WTC11 (cell line): ENCODE measurements around the gene MOXD1. TPM values are rescaled to one million over a fixed set of nuclear protein-coding genes. Genes with fewer than 3 reads are reported as not detected.

Experiments
- ATAC-seq: fragments of 200-7000 bp; cut with Tn5 transposase; 2 replicates; pipeline ENCODE4 v1.10.0; 2021; ENCODE audit warnings: mild to moderate bottlenecking, moderate library complexity
- CTCF ChIA-PET: fragments of 300-600 bp; sonication (Branson Sonifier 250); formaldehyde crosslinking; loops from one replicate; lab custom pipeline; 2021; ENCODE audit warnings: antibody characterized with exemption; lab: Charles Lee
- POLR2A ChIA-PET: fragments of 350-600 bp; sonication (Branson Sonifier 250); formaldehyde crosslinking; loops from one replicate; lab custom pipeline; 2021; ENCODE audit warnings: antibody characterized with exemption; lab: Charles Lee
- DNase-seq: peaks from one replicate; pipeline ENCODE4 v3.0.0; 2021; ENCODE audit warnings: low spot score
- H3K27ac Mint-ChIP-seq: 2 replicates; pipeline ENCODE4 v1.8.0; 2021; ENCODE audit warnings: mixed read lengths
- H3K27me3 Mint-ChIP-seq: 2 replicates; pipeline ENCODE4 v1.8.0; 2021; ENCODE audit warnings: low read depth, mild to moderate bottlenecking, moderate library complexity, mixed read lengths
- H3K36me3 Mint-ChIP-seq: 2 replicates; pipeline ENCODE4 v1.8.0; 2021; ENCODE audit warnings: mixed read lengths
- H3K4me1 Mint-ChIP-seq: 2 replicates; pipeline ENCODE4 v1.8.0; 2022; ENCODE audit warnings: mixed read lengths
- H3K4me3 Mint-ChIP-seq: 2 replicates; pipeline ENCODE4 v1.8.0; 2021; ENCODE audit warnings: mild to moderate bottlenecking, moderate library complexity, mixed read lengths
- H3K9me3 Mint-ChIP-seq: 2 replicates; pipeline ENCODE4 v1.8.0; 2021; ENCODE audit warnings: mixed read lengths
- E2F1 ChIP-seq: sonication (generic); formaldehyde crosslinking; IDR thresholded peaks from 2 replicates; pipeline ENCODE4 v1.8.0; 2022; ENCODE audit warnings: mild to moderate bottlenecking, missing genetic modification reagents
- EMX1 ChIP-seq: fragments of 250-450 bp; sonication (Bioruptor Pico); IDR thresholded peaks from 2 replicates; pipeline ENCODE4 v1.8.0; 2021; ENCODE audit warnings: mild to moderate bottlenecking
- ESRRA ChIP-seq: sonication (generic); formaldehyde crosslinking; IDR thresholded peaks from 2 replicates; pipeline ENCODE4 v1.8.1; 2022; ENCODE audit warnings: mild to moderate bottlenecking, missing genetic modification reagents, borderline replicate concordance
- HMGXB4 ChIP-seq: sonication (generic); formaldehyde crosslinking; IDR thresholded peaks from 2 replicates; pipeline ENCODE4 v1.8.1; 2023; ENCODE audit warnings: mild to moderate bottlenecking, moderate library complexity, missing genetic modification reagents
- IRF1 ChIP-seq: sonication (generic); formaldehyde crosslinking; IDR thresholded peaks from 2 replicates; pipeline ENCODE4 v1.8.0; 2023; ENCODE audit warnings: missing genetic modification reagents
- JUN ChIP-seq: sonication (generic); formaldehyde crosslinking; IDR thresholded peaks from 2 replicates; pipeline ENCODE4 v1.8.0; 2023; ENCODE audit warnings: mild to moderate bottlenecking, missing genetic modification reagents
- MAX ChIP-seq: sonication (generic); formaldehyde crosslinking; IDR thresholded peaks from 2 replicates; pipeline ENCODE4 v1.8.0; 2022; ENCODE audit warnings: mild to moderate bottlenecking, missing genetic modification reagents
- NFATC4 ChIP-seq: fragments of 250-450 bp; sonication (Bioruptor Pico); IDR thresholded peaks from 2 replicates; pipeline ENCODE4 v1.9.0; 2021; ENCODE audit warnings: mild to moderate bottlenecking
- NFYB ChIP-seq: sonication (generic); formaldehyde crosslinking; conservative IDR thresholded peaks from 2 replicates; pipeline ENCODE4 v1.8.0; 2022; ENCODE audit warnings: low read depth, missing genetic modification reagents
- NR1H2 ChIP-seq: sonication (generic); formaldehyde crosslinking; IDR thresholded peaks from 2 replicates; pipeline ENCODE4 v1.9.0; 2021; ENCODE audit warnings: mild to moderate bottlenecking, moderate library complexity, missing genetic modification reagents
- OVOL2 ChIP-seq: fragments of 250-450 bp; sonication (Bioruptor Pico); IDR thresholded peaks from 2 replicates; pipeline ENCODE4 v1.9.0; 2021; ENCODE audit warnings: mild to moderate bottlenecking, borderline replicate concordance
- PRDM15 ChIP-seq: sonication (generic); formaldehyde crosslinking; IDR thresholded peaks from 2 replicates; pipeline ENCODE4 v1.8.0; 2022; ENCODE audit warnings: missing genetic modification reagents
- SMAD3 ChIP-seq: sonication (generic); formaldehyde crosslinking; IDR thresholded peaks from 2 replicates; pipeline ENCODE4 v1.8.0; 2022; ENCODE audit warnings: missing genetic modification reagents, mild to moderate bottlenecking, borderline replicate concordance
- SOX15 ChIP-seq: fragments of 250-450 bp; sonication (Bioruptor Pico); IDR thresholded peaks from 2 replicates; pipeline ENCODE4 v1.9.0; 2021; ENCODE audit warnings: mild to moderate bottlenecking
- ZNF416 ChIP-seq: fragments of 250-450 bp; sonication (Bioruptor Pico); IDR thresholded peaks from 2 replicates; pipeline ENCODE4 v1.9.0; 2021; ENCODE audit warnings: mild to moderate bottlenecking, inconsistent platforms
- ZNF532 ChIP-seq: fragments of 250-450 bp; sonication (Bioruptor Pico); IDR thresholded peaks from 2 replicates; pipeline ENCODE4 v1.9.0; 2021; ENCODE audit warnings: mild to moderate bottlenecking, borderline replicate concordance
- ZNF671 ChIP-seq: fragments of 250-450 bp; sonication (Bioruptor Pico); IDR thresholded peaks from 2 replicates; pipeline ENCODE4 v1.8.0; 2021; ENCODE audit warnings: mild to moderate bottlenecking
- ZSCAN18 ChIP-seq: fragments of 250-450 bp; sonication (Bioruptor Pico); IDR thresholded peaks from 2 replicates; pipeline ENCODE4 v2.1.2; 2022; ENCODE audit warnings: mild to moderate bottlenecking, moderate library complexity
- total RNA-seq: library from RNA; stranded (reverse); gene quantifications from 3 replicates; pipeline ENCODE4 v1.2.3, GENCODE V29; 2021

The MOXD1 gene
- total RNA-seq, 1 experiment from 2014 or later, result 1.7 TPM

- TF ChIP-seq SOX15 (CRISPR knock-in tag) (no peak), ZNF416 (no peak), MAX (CRISPR knock-in tag) (no peak), HMGXB4 (CRISPR knock-in tag) (no peak), ZSCAN18 (CRISPR knock-in tag) (no peak)
- TF ChIP-seq, all 79 proteins: peak for 0
Observed at GRCh38 chr6:132411296-132411695, 10.0 kb upstream of the MOXD1 start (continued).

- Mint-ChIP-seq H3K27me3 (no peaks in the 10 kb centered on the region), H3K36me3 (no peaks in the 10 kb centered on the region), H3K4me3 (no peak overlapping the region), H3K9me3 (peaks cover 6% of the 10 kb centered on the region; the same call in 1 of the 2 replicates), H3K27ac (no peak overlapping the region), H3K4me1 (no peaks in the 10 kb centered on the region)
- ATAC-seq (no peak), DNase-seq (no peak)
- POLR2A ChIA-PET, result no interaction called here
- CTCF ChIA-PET, result no interaction called here
- TF ChIP-seq OVOL2 (no peak), ESRRA (no peak), PRDM15 (no peak), ZNF671 (CRISPR knock-in tag) (no peak), NFYB (CRISPR knock-in tag) (no peak), EMX1 (CRISPR knock-in tag) (no peak), ZSCAN18 (CRISPR knock-in tag) (no peak), ZNF532 (CRISPR knock-in tag) (no peak), NFATC4 (CRISPR knock-in tag) (no peak), E2F1 (CRISPR knock-in tag) (no peak), SMAD3 (CRISPR knock-in tag) (no peak), IRF1 (CRISPR knock-in tag) (no peak), JUN (no peak), NR1H2 (CRISPR knock-in tag) (no peak)
Observed at GRCh38 chr6:132410830-132411229, 9.6 kb upstream of the MOXD1 start.
